ENCODE results near the gene EPB41L2. TPM values are rescaled to one million over a fixed set of nuclear protein-coding genes. Genes with fewer than 3 reads are reported as not detected.

EPB41L2 gene
- total RNA-seq, 1 experiment from 2014 or later = 74.8 TPM

GRCh38 chr6:131051341-131051740 lies 11.7 kb downstream of the EPB41L2 start:
- CTCF ChIA-PET = no interaction called here
- Histone ChIP-seq H3K9me3 (ENCODE audit: control insufficient read depth in 1 of 2, insufficient read depth in 1 of 2, low read depth in 1 of 2, low read length in 2 of 2) (peaks cover 8 to 22% of the 10 kb centered on the region in 2 experiments; a peak in 2 of 4 replicates), H4K20me1 (ENCODE audit: insufficient read depth) (no peaks in the 10 kb centered on the region), H3K27ac (ENCODE audit: low read depth, low read length) (no peak overlapping the region), H3K9me2 (ENCODE audit: insufficient read depth) (no peaks in the 10 kb centered on the region), H3K4me1 (ENCODE audit: control insufficient read depth in 1 of 2, insufficient read depth in 2 of 2, low read length in 2 of 2) (peaks cover 0 to 9% of the 10 kb centered on the region in 2 experiments; a peak in 1 of 4 replicates), H2AFZ (ENCODE audit: low read depth, low read length, poor library complexity, severe bottlenecking) (no peak overlapping the region), H3K4me2 (ENCODE audit: low read length) (no peak overlapping the region), H3K9ac (ENCODE audit: low read length) (no peak overlapping the region), H3K36me3 (ENCODE audit: control insufficient read depth in 1 of 2, insufficient read depth in 2 of 2, low read length in 2 of 2) (peaks cover 0 to 4% of the 10 kb centered on the region in 2 experiments; a peak in 1 of 4 replicates), H3K27me3 (ENCODE audit: insufficient read depth, low read length) (no peaks in the 10 kb centered on the region), H3K79me2 (ENCODE audit: insufficient read depth, low read length) (peaks cover 70% of the 10 kb centered on the region), H3K4me3 (replicated peaks in 1 of 2; ENCODE audit: low read depth in 1 of 2, low read length in 2 of 2) (no peak overlapping the region)
- no TSS peak for BruUV-seq (replicated peaks)
- RAD21 ChIA-PET (ENCODE audit: low non-redundant PET in 1 of 2, low total read pairs in 2 of 2, uncharacterized antibody in 2 of 2, unreplicated experiment in 2 of 2) = no interaction called here
- intact Hi-C loops (cut with micrococcal nuclease) = no loop called here
- ATAC-seq (no peak), DNase-seq (ENCODE audit: low read depth, low spot score) (no peak)
- no peak for TF ChIP-seq FOSL1 (IDR thresholded peaks at IDR 0.05; ENCODE audit: low read depth)
- no peak for TF ChIP-seq EZH2phosphoT487 (IDR thresholded peaks at IDR 0.05; ENCODE audit: borderline replicate concordance)
- TF ChIP-seq EGR1 (IDR thresholded peaks at IDR 0.05; ENCODE audit: low read depth) = no peak
- TF ChIP-seq CTCF (IDR thresholded peaks at IDR 0.05 in 2 of 3, conservative IDR thresholded peaks at IDR 0.05 in 1 of 3; ENCODE audit: borderline replicate concordance in 1 of 3, insufficient read depth in 1 of 3, low read depth in 2 of 3, low read length in 2 of 3) = no peak
- TF ChIP-seq REST (IDR thresholded peaks at IDR 0.05; ENCODE audit: low read depth) = no peak
- TF ChIP-seq CBX3 (IDR thresholded peaks at IDR 0.05; ENCODE audit: low read depth) = no peak
- TF ChIP-seq CEBPB (IDR thresholded peaks at IDR 0.05; ENCODE audit: low read depth) = no peak
- TF ChIP-seq ATF3 (IDR thresholded peaks at IDR 0.05) = no peak
- POLR2A ChIA-PET = no interaction called here
